ENCODE measurements around the gene MED1.
"Not testable (repeated sequence)": the region's sequence is repeated elsewhere in the genome, so short reads cannot be mapped to it uniquely, and the experiment has no call there.

DNA sequence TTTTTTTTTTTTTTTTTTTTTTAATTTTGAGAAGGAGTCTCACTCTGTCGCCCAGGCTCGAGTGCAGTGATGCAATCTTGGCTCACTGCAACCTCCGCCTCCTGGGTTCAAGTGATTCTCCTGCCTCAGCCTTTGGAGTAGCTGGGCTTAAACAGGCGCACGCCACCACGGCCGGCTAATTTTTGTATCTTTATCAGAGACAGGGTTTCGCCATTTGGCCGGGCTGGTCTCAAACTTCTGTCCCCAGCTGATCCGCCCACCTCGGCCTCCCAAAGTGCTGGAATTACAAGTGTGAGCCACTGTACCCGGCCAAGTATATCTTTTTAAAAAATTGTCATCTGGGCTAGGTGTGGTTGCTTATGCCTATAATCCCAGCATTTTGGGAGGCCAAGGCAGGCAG is 45.9 kb upstream of the MED1 start:
- TF ChIP-seq, protein P1, sequence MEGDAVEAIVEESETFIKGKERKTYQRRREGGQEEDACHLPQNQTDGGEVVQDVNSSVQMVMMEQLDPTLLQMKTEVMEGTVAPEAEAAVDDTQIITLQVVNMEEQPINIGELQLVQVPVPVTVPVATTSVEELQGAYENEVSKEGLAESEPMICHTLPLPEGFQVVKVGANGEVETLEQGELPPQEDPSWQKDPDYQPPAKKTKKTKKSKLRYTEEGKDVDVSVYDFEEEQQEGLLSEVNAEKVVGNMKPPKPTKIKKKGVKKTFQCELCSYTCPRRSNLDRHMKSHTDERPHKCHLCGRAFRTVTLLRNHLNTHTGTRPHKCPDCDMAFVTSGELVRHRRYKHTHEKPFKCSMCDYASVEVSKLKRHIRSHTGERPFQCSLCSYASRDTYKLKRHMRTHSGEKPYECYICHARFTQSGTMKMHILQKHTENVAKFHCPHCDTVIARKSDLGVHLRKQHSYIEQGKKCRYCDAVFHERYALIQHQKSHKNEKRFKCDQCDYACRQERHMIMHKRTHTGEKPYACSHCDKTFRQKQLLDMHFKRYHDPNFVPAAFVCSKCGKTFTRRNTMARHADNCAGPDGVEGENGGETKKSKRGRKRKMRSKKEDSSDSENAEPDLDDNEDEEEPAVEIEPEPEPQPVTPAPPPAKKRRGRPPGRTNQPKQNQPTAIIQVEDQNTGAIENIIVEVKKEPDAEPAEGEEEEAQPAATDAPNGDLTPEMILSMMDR (IDR thresholded peaks at IDR 0.05): not testable (repeated sequence)
- TF ChIP-seq POLR2A (IDR thresholded peaks at IDR 0.05): not testable (repeated sequence)

All from lower leg skin (tissue), 3 donors.